Measurements from ENCODE around the gene SIRT7.
A peak's percentile ranks its signal among the peaks of the same experiment; 100 is the strongest.

The SIRT7 gene

DNA sequence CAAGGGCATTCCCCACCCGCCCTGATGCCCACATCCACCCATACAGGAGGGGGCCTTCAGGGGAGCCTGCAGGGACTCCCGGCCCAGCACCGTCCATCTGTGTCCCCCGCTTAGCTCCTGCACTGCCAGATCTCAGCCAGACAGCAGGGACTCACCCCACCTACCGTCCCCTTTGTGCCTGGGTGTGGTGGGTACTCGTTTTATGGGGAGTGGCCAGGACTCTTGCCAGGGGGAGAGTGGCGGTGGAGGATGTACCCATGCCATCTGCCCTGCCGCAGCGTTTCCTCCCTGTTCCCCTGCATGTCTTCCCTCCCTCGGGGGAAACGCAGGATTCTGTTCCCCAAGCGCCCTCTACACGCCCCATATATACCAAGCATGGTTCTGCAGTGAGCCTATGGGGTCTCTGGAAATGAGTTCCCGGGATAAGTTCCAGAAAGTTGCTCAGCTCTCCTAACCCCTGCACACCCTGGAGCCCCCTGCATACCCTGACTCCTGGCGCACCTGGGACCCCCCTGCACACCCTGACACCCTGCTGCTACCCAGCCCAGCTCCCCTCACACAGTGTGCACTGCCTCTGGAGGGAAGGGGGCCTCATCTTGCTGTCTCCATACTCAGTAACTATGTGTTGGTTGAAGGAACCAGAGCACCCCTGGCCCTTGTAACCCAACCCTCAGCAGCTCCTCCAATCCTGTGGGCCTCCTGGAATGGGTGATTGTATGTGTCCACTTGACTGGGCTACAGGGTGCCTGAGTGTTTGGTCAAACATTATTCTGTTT, 13.8 kb upstream of the SIRT7 start:
- no peak for DNase-seq (ENCODE audit: low read depth)

DNA sequence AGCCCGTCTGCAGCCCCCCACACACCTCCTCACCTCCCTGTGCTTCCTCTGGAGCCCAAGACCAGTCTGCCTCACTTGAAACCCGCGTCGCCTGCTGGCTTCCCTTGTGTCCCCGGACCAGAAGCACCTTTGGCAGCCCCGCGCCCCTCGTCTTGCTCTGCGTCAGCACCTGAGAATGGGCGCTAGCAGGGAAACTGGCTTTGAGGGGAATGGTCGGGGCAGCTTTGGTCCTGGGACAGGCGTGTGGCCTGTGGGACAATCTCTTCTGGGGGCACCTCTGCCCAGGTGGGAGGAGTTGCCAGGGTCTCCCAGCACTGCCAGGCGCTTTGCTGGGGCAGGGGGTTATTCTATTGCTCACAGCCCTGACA, 13.2 kb upstream of the SIRT7 start:
- DNase-seq (ENCODE audit: low read depth), result no peak

DNA sequence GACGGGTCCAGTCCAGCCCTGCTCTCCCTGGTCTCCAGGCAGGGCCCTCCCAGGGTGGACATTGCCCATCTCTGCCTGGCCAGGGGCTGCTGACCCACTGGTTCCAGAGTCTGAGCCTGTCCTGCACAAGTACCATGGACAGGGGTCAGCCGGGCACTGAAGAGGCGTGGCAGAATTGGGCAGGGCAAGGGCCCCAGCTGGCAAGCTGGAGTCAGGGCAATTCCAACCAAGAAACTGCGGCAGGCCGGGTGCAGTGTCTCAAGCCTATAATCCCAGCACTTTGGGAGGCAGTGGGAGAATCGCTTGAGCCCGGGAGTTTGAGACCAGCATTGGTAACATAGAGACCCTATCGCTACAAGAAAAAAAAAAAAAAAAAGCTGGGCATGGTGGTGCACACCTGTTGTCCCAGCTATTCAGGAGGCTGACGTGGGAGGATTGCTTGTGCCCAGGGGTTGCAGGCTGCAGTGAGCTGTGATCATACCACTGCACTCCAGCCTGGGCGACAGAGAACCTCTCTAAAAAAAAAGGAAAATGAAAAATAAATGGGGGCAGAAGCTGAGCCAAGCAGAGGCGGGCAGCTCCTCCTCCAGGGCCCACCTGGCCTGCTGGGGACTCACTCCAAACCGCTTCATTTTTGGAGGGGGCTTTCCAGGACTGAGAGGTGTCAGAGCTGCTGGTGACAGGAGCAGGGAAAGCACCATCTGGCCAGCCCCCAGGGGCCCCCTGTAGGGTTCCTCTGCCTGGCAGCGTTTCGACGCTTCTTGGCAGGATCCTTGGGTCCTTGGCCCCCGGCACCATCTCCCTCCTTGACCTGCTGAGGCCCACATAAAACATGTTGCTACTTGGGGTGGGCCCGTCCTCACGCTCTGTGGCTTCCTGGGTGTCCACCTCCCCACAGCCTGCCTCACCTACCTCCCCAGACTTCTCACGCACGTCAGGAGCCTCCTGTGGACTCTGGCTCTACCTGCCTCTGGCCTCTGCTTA, 12.5 kb upstream of the SIRT7 start:
- DNase-seq (ENCODE audit: low read depth), result no peak

- DNase-seq (ENCODE audit: low read depth), result no peak
Observed at GRCh38 chr17:81929253-81930141, 11.5 kb upstream of the SIRT7 start.

DNA sequence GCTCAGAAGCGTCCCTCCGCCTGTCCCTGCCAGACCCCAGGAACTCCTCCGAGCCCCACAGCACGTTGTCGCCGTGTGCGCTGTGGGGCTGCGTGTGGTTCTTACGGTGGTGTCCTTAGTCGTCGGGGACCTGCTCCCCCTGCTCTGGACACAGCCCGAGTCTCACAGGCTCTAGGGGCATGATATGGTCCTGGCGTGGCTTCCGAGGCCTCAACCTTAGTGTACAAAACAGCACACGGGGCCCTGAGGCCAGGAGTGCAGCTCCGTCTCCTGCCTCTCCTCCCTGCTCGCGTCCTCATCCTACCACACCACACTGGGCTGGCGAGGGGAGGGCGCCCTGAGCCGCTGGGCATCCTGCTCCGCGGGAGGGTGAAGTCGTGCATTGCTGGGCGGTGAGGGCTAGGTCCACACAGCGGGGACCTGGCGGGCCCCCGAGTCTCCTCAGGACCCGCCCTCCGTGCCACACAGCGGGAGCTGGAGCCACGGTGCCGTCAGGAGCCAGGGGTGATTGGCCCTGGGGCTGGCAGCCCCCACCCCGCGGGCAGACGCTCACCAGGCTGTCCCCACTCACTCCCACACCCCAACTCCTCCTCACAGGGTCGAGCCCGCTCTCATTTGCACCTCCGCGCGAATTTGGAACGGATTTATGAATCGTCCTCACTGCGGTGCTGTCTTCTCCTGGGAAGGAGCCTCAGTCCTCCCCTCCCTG, 10.7 kb upstream of the SIRT7 start:
- peak; percentile 39 for DNase-seq (ENCODE audit: low read depth)

DNA sequence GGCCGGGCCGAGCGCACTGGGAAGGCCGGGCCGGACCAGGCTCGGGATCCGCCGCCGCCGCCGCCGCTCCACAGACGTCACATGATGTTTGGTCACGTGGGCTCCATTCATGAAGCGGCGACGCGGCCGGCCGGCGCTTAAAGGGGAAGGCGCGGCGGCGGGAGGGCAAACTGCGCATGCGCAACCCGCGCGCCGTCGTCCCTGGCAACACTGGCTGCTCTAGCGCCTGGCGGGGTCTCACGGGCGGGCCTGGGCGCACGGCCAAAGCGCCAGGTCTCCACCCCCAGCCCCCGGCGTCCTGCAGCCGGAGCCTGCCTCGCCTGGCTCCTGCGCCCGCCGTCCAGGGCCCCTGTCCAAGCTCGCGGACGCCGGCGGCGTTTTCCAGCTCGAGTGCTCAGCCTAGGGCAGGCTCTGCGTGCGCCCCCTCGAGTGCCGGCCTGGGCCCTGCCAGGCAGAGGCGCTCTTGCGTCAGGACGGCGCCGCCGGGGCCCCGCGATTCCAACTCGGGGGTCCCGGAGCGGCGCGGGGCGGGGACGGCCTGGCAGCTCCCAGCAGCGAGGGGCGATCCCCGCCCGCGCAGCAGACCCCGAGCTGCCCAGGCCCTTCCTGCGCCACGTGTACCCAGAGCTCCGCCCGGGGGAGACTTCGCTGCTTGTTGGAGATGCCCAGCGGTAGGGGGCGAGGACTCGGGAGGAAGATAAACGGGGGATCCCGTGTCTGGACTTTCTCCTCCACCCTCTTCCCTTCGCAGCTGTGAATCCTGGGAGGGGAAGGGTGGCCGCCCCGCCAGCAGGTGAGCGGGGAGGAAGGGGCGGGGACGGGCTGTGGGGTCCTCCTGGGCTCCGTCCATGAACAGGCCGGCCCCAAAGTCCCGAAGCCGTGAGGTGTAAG, 9.9 kb upstream of the SIRT7 start, which contains the start of gene MAFG:
Gene MAFG, minus strand, starts transcription at position 83 of the 891 bp plus-strand sequence. CDS start 4,550 bp downstream, outside the sequence.
- DNase-seq (ENCODE audit: low read depth), result peak; percentile 94

DNA sequence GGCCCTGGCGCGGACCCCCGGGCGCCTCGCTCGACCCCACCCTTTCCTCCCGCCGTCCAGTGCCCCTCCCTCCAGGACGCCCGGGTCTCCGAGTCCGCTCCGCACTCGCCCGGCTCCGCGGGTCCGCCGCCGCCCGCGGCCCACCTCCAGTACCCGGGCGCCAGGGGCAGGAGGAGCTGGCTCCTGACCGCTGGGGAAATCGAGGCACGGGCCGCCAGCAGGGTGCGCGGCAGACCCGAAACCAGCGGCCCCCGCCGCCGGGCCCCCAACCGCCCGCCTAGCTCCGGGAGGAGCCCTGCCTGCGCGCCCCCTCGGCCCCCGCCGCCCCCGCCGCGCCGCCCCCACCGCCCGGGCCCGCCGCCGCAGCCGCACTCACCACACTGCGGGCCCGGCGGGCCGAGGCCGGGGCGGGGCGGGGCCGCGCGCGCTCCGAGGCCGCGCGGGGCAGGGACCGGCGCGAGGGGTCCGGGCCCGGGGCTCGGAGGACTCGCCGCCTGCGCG, 9.2 kb upstream of the SIRT7 start:
- no peak for DNase-seq (ENCODE audit: low read depth)

DNA sequence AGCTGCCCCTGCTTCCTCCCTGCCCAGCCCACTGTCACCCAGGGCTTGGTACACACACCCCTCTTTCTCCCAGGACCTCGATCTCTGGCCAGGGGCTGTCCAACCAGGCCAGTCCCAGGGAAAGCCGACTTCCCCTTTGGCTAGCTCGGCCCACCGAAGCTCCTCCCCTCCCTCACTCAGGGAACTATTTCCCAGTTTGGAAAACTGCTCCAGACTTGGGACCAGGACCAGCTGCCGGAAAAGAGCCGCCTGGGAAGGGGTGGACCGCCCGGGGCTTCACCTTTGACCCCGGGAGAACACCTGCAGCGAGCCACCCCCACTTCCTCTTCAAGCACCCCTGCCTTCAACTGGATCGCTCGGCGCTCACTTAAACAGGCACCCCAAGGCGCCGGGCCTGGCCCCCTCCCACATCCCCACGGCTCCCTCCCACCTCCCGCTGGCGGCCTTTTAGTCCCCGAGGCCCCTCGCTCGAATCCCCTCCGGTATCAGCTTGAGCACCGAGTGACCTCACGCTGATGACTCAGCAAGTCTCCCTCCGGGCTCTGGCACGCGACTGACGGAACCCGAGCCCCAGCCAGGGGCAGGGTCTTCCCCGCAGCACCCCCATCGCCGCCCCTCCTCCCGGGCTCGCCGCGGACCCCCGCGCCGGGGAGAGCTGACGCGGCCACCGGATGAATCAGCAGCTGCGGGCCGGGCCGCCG, 8.6 kb upstream of the SIRT7 start:
- DNase-seq (ENCODE audit: low read depth), result peak; percentile 91

DNA sequence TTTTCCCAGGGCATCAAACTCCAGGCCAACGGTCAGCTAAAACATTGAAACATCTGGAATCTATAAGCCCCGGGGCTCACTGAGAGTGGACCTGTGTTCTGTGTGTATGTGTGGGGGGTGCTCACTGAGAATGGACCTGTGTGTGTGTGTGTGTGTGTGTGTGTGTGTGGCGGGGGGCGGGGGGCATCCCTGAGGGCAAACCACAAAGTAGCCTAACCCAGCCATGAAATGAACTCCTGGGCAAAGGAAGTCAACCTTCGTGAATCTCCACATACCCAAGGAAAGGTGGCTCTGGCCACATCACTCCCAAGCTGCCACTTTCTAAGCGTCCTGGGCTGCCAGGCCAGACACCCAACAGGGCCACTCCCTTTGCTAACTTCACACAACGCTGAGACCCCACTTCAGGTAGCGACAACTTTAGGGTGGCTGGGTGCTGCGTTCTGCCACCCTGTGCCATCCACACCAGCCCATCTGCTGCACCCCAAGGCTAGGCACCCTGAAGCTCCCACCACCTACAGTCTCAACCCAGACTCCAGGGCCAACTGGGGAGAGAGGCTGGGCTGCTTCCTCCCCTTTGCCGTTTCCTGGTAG, 8.0 kb upstream of the SIRT7 start:
- no peak for DNase-seq (ENCODE audit: low read depth)

GRCh38 chr17:81924557-81925532, 6.9 kb upstream of the SIRT7 start:
- DNase-seq (ENCODE audit: low read depth), result no peak

GRCh38 chr17:81923302-81924260, 5.6 kb upstream of the SIRT7 start:
- DNase-seq (ENCODE audit: low read depth), result peak; percentile 81

GRCh38 chr17:81922566-81923301, 4.8 kb upstream of the SIRT7 start:
- DNase-seq (ENCODE audit: low read depth), result no peak

DNA sequence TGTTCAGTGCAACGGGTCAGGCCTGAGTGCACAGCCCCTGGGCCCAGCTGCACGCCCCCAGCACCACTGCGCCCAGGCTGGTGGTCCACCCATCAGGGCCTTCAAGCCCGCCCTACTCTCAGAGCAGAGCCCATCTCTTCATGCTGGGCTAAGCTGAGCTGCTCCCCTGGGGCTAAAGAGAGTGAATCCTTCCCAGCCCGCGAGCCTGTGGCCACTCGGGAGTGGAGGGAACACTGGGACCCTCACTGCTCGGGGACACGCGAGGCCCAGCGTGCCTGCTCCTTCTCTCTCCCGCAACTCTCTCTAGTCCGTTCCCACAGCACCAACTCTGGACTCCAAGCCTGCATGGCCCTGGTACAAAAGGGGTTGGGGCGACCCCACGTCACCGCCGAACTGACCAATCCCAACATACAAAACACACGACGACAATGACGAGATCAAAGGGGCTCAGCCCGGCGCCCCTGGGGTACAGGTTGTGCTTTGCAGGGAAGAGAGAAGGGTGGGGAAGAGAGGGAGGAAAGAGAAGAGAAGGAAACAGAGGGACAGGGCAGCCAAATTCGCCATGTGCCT, 4.1 kb upstream of the SIRT7 start:
- no peak for DNase-seq (ENCODE audit: low read depth)

DNA sequence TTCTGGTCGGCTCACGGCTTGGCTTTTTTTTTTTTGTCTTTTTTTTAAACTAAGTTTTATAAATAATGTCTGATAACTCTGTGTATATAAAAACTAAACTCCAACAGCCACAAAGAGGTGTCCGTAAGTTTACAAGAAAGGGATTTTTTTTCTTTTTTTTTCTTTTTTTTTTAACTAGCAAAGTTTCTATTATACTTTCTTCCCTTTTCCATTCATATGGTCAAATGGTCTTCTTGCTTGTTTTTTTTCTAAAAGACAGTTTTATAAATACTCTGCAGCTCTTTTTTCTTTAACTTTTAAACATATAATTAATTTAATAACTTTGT, 3.5 kb upstream of the SIRT7 start:
- DNase-seq (ENCODE audit: low read depth), result no peak

DNA sequence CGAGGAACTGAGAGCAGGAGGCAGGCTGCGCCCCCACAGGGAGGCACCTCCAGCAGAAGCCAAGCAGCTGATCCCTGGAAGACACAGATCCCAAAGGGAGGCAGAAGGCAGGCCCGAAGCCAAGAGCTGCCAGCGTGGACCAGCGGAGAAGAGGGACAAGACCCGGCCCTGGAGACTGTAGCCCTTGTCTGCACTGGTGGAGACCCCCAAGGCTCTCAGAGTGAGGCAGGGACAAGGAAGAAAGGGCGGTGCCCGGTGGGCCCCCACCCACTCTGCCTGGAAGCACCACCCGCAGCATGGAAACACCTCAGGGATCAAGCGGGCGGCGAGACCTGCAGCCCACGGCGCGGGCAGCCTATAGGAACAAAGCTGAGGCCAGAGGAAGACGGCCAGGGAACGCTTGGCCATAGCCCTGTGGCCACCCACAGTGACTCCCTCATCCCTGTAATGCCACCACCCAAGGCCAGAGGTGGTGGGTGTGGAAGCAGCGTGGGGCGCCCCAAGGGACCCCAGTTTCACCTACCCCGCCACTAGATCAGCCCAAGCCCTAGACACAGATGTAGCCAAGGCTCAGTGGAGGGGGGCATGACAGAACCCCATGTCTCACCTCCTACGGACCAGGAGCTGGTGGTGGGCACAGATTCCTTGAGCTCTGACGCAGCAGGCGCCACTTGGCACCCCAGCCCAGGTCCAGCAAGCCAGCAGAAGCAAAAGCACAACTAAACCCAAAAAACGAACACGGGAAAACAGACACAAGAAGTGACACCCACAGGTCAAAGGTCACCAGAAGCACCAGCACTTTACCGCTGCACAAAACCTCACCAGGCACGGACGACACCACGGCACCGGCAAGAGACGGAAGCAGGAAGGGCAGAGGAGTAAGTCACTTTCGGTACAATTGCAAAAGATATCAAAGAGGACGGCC, 2.9 kb upstream of the SIRT7 start:
- no peak for DNase-seq (ENCODE audit: low read depth)

Measured in EH (cell line).